B cell (primary cell): ENCODE measurements around the gene IMPDH2. TPM values are rescaled to one million over a fixed set of nuclear protein-coding genes. Genes with fewer than 3 reads are reported as not detected.

Experiments used
- ATAC-seq: fragments of 200-7000 bp; cut with Tn5 transposase; one replicate; pipeline ENCODE4 v1.10.0; 2021; ENCODE audit warnings: low read depth, mild to moderate bottlenecking, moderate number of reproducible peaks, moderate library complexity
- CTCF ChIA-PET: fragments of 350-600 bp; sonication (Branson Sonifier 250); formaldehyde crosslinking; loops from one replicate; lab custom pipeline; 2021; ENCODE audit warnings: antibody characterized with exemption, inconsistent platforms; lab: Charles Lee
- POLR2A ChIA-PET: fragments of 350-600 bp; sonication (Branson Sonifier 250); formaldehyde crosslinking; loops from one replicate; lab custom pipeline; 2021; ENCODE audit warnings: antibody characterized with exemption; lab: Charles Lee
- DNase-seq: peaks from one replicate; pipeline ENCODE4 v3.0.0; 2013
- H2AFZ ChIP-seq: 2 replicates; pipeline ENCODE4 v1.6.1; 2012; ENCODE audit warnings: mild to moderate bottlenecking, low read depth, low read length; ENCODE audit not compliant: insufficient read depth, poor library complexity, severe bottlenecking
- H3K27ac ChIP-seq, 2 donors: 1 replicate in 1 of 2; 2 replicates in 1 of 2; pipeline ENCODE4 v1.5.1; 2012 to 2013; ENCODE audit warnings: low read length in 2 of 2, mild to moderate bottlenecking in 2 of 2, moderate library complexity in 1 of 2
- H3K27me3 ChIP-seq, 4 experiments: fragments of 200-600 bp in 1 of 4; sonication (generic) in 1 of 4; replicated peaks in 1 of 4; 1 replicate in 2 of 4; 2 replicates in 2 of 4; pipeline versions ENCODE4 v1.6.1 to v1.7.0; 2013 to 2016; ENCODE audit warnings: low read length in 3 of 4, mild to moderate bottlenecking in 2 of 4, mixed read lengths in 1 of 4, moderate library complexity in 1 of 4; ENCODE audit not compliant: insufficient read depth in 4 of 4, control insufficient read depth in 3 of 4; ENCODE audit errors: control extremely low read depth in 1 of 4
- H3K36me3 ChIP-seq, 2 experiments: replicated peaks in 1 of 2; 1 replicate in 1 of 2; 2 replicates in 1 of 2; pipeline versions ENCODE4 v1.6.1 to v1.7.1; 2013; ENCODE audit warnings: low read length in 1 of 2; ENCODE audit not compliant: insufficient read depth in 2 of 2, control insufficient read depth in 1 of 2; ENCODE audit errors: control extremely low read depth in 1 of 2, extremely low read depth in 1 of 2
- H3K4me1 ChIP-seq, 2 donors: fragments of 200-600 bp in 1 of 2; sonication (generic) in 1 of 2; 1 replicate in 1 of 2; 2 replicates in 1 of 2; pipeline versions ENCODE4 v1.5.1 to v1.6.1; 2013 to 2017; ENCODE audit warnings: low read length in 2 of 2; ENCODE audit not compliant: control insufficient read depth in 2 of 2, insufficient read depth in 2 of 2
- H3K4me2 ChIP-seq: replicated peaks from 2 replicates; pipeline ENCODE3; 2012; ENCODE audit warnings: mild to moderate bottlenecking, low read depth, low read length; ENCODE audit not compliant: poor library complexity, severe bottlenecking
- H3K4me3 ChIP-seq, 5 experiments: fragments of 200-600 bp in 1 of 5; sonication (generic) in 1 of 5; 1 replicate in 3 of 5; 2 replicates in 2 of 5; pipeline versions ENCODE4 v1.5.1 to v1.7.0; 2011 to 2016; ENCODE audit warnings: low read length in 4 of 5, mild to moderate bottlenecking in 4 of 5, low read depth in 2 of 5, control low read depth in 1 of 5, moderate library complexity in 1 of 5; ENCODE audit not compliant: insufficient read depth in 1 of 5; ENCODE audit errors: control extremely low read depth in 1 of 5, extremely low read depth in 1 of 5
- H3K79me2 ChIP-seq: fragments of 200-600 bp; sonication (generic); one replicate; pipeline ENCODE4 v1.6.0; 2016; ENCODE audit warnings: low read length; ENCODE audit not compliant: control insufficient read depth, insufficient read depth
- H3K9ac ChIP-seq: fragments of 200-600 bp; sonication (generic); 2 replicates; pipeline ENCODE4 v1.6.1; 2017; ENCODE audit warnings: mild to moderate bottlenecking, low read length, moderate library complexity
- H3K9me3 ChIP-seq, 3 donors: one replicate each; pipeline versions ENCODE4 v1.6.1 to v1.7.1; 2013; ENCODE audit warnings: low read length in 2 of 3; ENCODE audit not compliant: control insufficient read depth in 2 of 3, insufficient read depth in 1 of 3; ENCODE audit errors: control extremely low read depth in 1 of 3
- H4K20me1 ChIP-seq: 2 replicates; pipeline ENCODE4 v1.6.0; 2012; ENCODE audit warnings: mild to moderate bottlenecking, low read length; ENCODE audit not compliant: insufficient read depth, control insufficient read depth, poor library complexity, severe bottlenecking
- H3K27ac Mint-ChIP-seq: one replicate; pipeline ENCODE4 v1.8.0; 2021; ENCODE audit warnings: mixed read lengths
- H3K27me3 Mint-ChIP-seq: one replicate; pipeline ENCODE4 v1.8.0; 2021; ENCODE audit warnings: mixed read lengths
- H3K4me1 Mint-ChIP-seq: one replicate; pipeline ENCODE4 v1.8.0; 2021; ENCODE audit warnings: mixed read lengths
- H3K4me3 Mint-ChIP-seq: one replicate; pipeline ENCODE4 v1.8.0; 2021; ENCODE audit warnings: mixed read lengths
- H3K9me3 Mint-ChIP-seq: one replicate; pipeline ENCODE4 v1.8.0; 2022; ENCODE audit warnings: mixed read lengths; ENCODE audit not compliant: insufficient read depth
- CTCF ChIP-seq: fragments of 200-600 bp; IDR thresholded peaks from one replicate; pipeline ENCODE4 v1.8.0; 2022; ENCODE audit warnings: antibody characterized with exemption, mild to moderate bottlenecking
- EZH2 ChIP-seq: IDR thresholded peaks from 2 replicates; pipeline ENCODE4 v1.6.1; 2012; ENCODE audit warnings: borderline replicate concordance, low read depth, mild to moderate bottlenecking, moderate library complexity, low read length; ENCODE audit not compliant: insufficient read depth, poor library complexity, severe bottlenecking
- WGBS: methylation state at CpG from one replicate; pipeline ENCODE4 v1.1.5; 2013; ENCODE audit warnings: missing lambda C conversion rate; ENCODE audit not compliant: insufficient coverage; 5-methylcytosine and 5-hydroxymethylcytosine counted together
- intact Hi-C: fragments of 100-400 bp; cut with micrococcal nuclease; formaldehyde crosslinking; loops from one replicate; pipeline ENCODE4 v1.10.0; 2022
- polyA plus RNA-seq: library from polyadenylated mRNA; depleted of rRNA; stranded (reverse); fragments of >200 nt; gene quantifications from 2 replicates; pipeline ENCODE4 v1.2.3, GENCODE V29; 2012
- total RNA-seq, 2 donors: library from RNA; stranded (reverse); fragments of 120-200 nt in 1 of 2; gene quantifications; 1 replicate in 1 of 2; 2 replicates in 1 of 2; pipeline versions ENCODE4 v1.2.3 to v1.2.4, GENCODE V29; 2013 to 2022

The IMPDH2 gene
- total and polyA plus RNA-seq, 2 donors (not counting 1 experiment from before 2014, with no cell fraction given), result 171 to 193 TPM

- Histone ChIP-seq H4K20me1 (peaks cover 10% of the 10 kb centered on the region), H3K4me3 (peak overlapping the region in 4 of 5 experiments; percentile 88 to 92 (median 90)), H3K79me2 (peaks cover 40% of the 10 kb centered on the region), H3K27ac (peak overlapping the region; percentile 96 to 98), H3K36me3 (peaks cover 1 to 33% of the 10 kb centered on the region in 2 experiments), H3K4me1 (peaks cover 33 to 47% of the 10 kb centered on the region in 2 donors), H3K4me2 (peak overlapping the region; percentile 98), H3K27me3 (no peaks in the 10 kb centered on the region), H2AFZ (peak overlapping the region; percentile 89), H3K9ac (peak overlapping the region; percentile 98), H3K9me3 (no peaks in the 10 kb centered on the region)
- no peak for ATAC-seq
- H3K27me3 Mint-ChIP-seq, result no peaks in the 10 kb centered on the region
- CTCF ChIA-PET, result interaction anchor here (0.5 to 3.7 kb wide), 7 partner anchors 8 to 215 kb away, joined by 3 to 52 read pairs (median 4); partner anchors contain the start of genes ARIH2, IMPDH2, P4HTM and WDR6
- TF ChIP-seq EZH2, result no peak
- no peak for TF ChIP-seq CTCF
- no peak for DNase-seq
- peak overlapping the region; percentile 96 for H3K4me3 Mint-ChIP-seq
- H3K27ac Mint-ChIP-seq, result peak overlapping the region; percentile 97
- intact Hi-C loops, result loop anchor here (2.0 to 10.0 kb wide), 4 partner anchors 101 to 463 kb away; partner anchors contain the start of genes ARIH2, DAG1, IP6K2 and PFKFB4
- H3K4me1 Mint-ChIP-seq, result peaks cover 51% of the 10 kb centered on the region
- H3K9me3 Mint-ChIP-seq, result no peaks in the 10 kb centered on the region
- 34% methylated on average over 12 of the region's 12 CpGs for WGBS
- POLR2A ChIA-PET, result interaction anchor here (1.4 to 6.4 kb wide), 6 partner anchors 8 to 74 kb away, joined by 4 to 116 read pairs (median 11); partner anchors contain the start of genes IMPDH2, QRICH1 and WDR6
These were observed 9.3 kb downstream of the IMPDH2 start for GRCh38 chr3:49019941-49020329.

GRCh38 chr3:49018707-49019006, 10.5 kb downstream of the IMPDH2 start:
- H3K27ac Mint-ChIP-seq, result peak overlapping the region; percentile 94
- H3K4me3 Mint-ChIP-seq, result peak overlapping the region; percentile 93
- no peaks in the 10 kb centered on the region for H3K27me3 Mint-ChIP-seq
- Histone ChIP-seq H3K9me3 (no peaks in the 10 kb centered on the region), H3K79me2 (peaks cover 36% of the 10 kb centered on the region), H3K27ac (peak overlapping the region; percentile 37 to 73), H2AFZ (peak overlapping the region; percentile 87), H4K20me1 (peaks cover 22% of the 10 kb centered on the region), H3K9ac (peak overlapping the region; percentile 82), H3K4me2 (peak overlapping the region; percentile 91), H3K4me1 (peaks cover 33 to 44% of the 10 kb centered on the region in 2 donors), H3K4me3 (peak overlapping the region; percentile 70 to 89 (median 82)), H3K36me3 (peaks cover 1 to 29% of the 10 kb centered on the region in 2 experiments), H3K27me3 (no peaks in the 10 kb centered on the region)
- CTCF ChIA-PET, result interaction anchor here (1.8 to 2.2 kb wide), 3 partner anchors 10 to 11 kb away, joined by 4 to 13 read pairs (median 5); partner anchors contain the start of genes IMPDH2 and WDR6
- no peaks in the 10 kb centered on the region for H3K9me3 Mint-ChIP-seq
- under 1% methylated on average over 9 of the region's 18 CpGs for WGBS
- no peak for TF ChIP-seq CTCF
- no peak for TF ChIP-seq EZH2
- DNase-seq (no peak), ATAC-seq (no peak)
- POLR2A ChIA-PET, result interaction anchor here (1.4 to 6.4 kb wide), 4 partner anchors 7 to 102 kb away, joined by 4 to 116 read pairs (median 4); partner anchors contain the start of genes IMPDH2, USP19 and WDR6
- intact Hi-C loops, result no loop called here
- H3K4me1 Mint-ChIP-seq, result peaks cover 51% of the 10 kb centered on the region
